ENCODE data around the gene CXXC1. TPM values are rescaled to one million over a fixed set of nuclear protein-coding genes. Genes with fewer than 3 reads are reported as not detected.

CXXC1 gene
- total RNA-seq, 1 donor from 2014 or later = 50.6 TPM

- TF ChIP-seq EZH2 (IDR thresholded peaks at IDR 0.05; ENCODE audit: insufficient read depth, low read length) (no peak), CTCF (IDR thresholded peaks at IDR 0.05; ENCODE audit: insufficient read depth, low read depth, low read length) (no peak)
- no peak overlapping the region for H2AFZ ChIP-seq (ENCODE audit: low read depth, low read length)
- H3K36me3 ChIP-seq (ENCODE audit: insufficient read depth, low read length) = no peaks in the 10 kb centered on the region
- no peak overlapping the region for H3K4me2 ChIP-seq (ENCODE audit: low read length)
- no peaks in the 10 kb centered on the region for H3K4me1 ChIP-seq (ENCODE audit: insufficient read depth, low read length)
- H3K4me3 ChIP-seq (ENCODE audit: insufficient read depth, low read depth, low read length) = no peak overlapping the region
- no peaks in the 10 kb centered on the region for H3K79me2 ChIP-seq (ENCODE audit: insufficient read depth, low read length)
- no peaks in the 10 kb centered on the region for H3K4me1 Mint-ChIP-seq (ENCODE audit: low read depth, unreplicated experiment)
- H3K9me3 ChIP-seq (ENCODE audit: insufficient read depth, low read depth, low read length) = no peaks in the 10 kb centered on the region
- H4K20me1 ChIP-seq (ENCODE audit: insufficient read depth, low read length) = no peaks in the 10 kb centered on the region
- no peak overlapping the region for H3K27ac Mint-ChIP-seq (ENCODE audit: unreplicated experiment)
- peaks cover 30% of the 10 kb centered on the region for H3K27me3 Mint-ChIP-seq (ENCODE audit: low read depth, unreplicated experiment)
- no peaks in the 10 kb centered on the region for H3K9me3 Mint-ChIP-seq (ENCODE audit: unreplicated experiment)
- H3K9ac ChIP-seq (ENCODE audit: low read length) = no peak overlapping the region
- H3K4me3 Mint-ChIP-seq (ENCODE audit: unreplicated experiment) = no peak overlapping the region
- no peaks in the 10 kb centered on the region for H3K36me3 Mint-ChIP-seq (ENCODE audit: low read depth, unreplicated experiment)
- H3K27ac ChIP-seq (ENCODE audit: low read depth, low read length) = no peak overlapping the region
- FAIRE-seq = no peak
- peaks cover 26% of the 10 kb centered on the region for H3K27me3 ChIP-seq (ENCODE audit: insufficient read depth, low read length)
- DNase-seq (ENCODE audit: low read depth) = no peak
These were observed 12.3 kb upstream of the CXXC1 start for GRCh38 chr18:50299626-50300388.

- no peak for DNase-seq (ENCODE audit: low read depth)
- Histone ChIP-seq H3K36me3 (ENCODE audit: insufficient read depth, low read length) (no peaks in the 10 kb centered on the region), H3K9ac (ENCODE audit: low read length) (no peak overlapping the region), H2AFZ (ENCODE audit: low read depth, low read length) (peak overlapping the region; percentile 93), H4K20me1 (ENCODE audit: insufficient read depth, low read length) (no peaks in the 10 kb centered on the region), H3K4me1 (ENCODE audit: insufficient read depth, low read length) (no peaks in the 10 kb centered on the region), H3K9me3 (ENCODE audit: insufficient read depth, low read depth, low read length) (no peaks in the 10 kb centered on the region), H3K27ac (ENCODE audit: low read depth, low read length) (no peak overlapping the region), H3K79me2 (ENCODE audit: insufficient read depth, low read length) (no peaks in the 10 kb centered on the region), H3K4me3 (ENCODE audit: insufficient read depth, low read depth, low read length) (peak overlapping the region; percentile 70), H3K4me2 (ENCODE audit: low read length) (peak overlapping the region; percentile 97), H3K27me3 (ENCODE audit: insufficient read depth, low read length) (peaks cover 26% of the 10 kb centered on the region)
- TF ChIP-seq EZH2 (IDR thresholded peaks at IDR 0.05; ENCODE audit: insufficient read depth, low read length) = no peak
- TF ChIP-seq CTCF (IDR thresholded peaks at IDR 0.05; ENCODE audit: insufficient read depth, low read depth, low read length) = no peak
- no peak overlapping the region for H3K27ac Mint-ChIP-seq (ENCODE audit: unreplicated experiment)
- peak overlapping the region; percentile 80 for H3K4me3 Mint-ChIP-seq (ENCODE audit: unreplicated experiment)
- peaks cover 30% of the 10 kb centered on the region for H3K27me3 Mint-ChIP-seq (ENCODE audit: low read depth, unreplicated experiment)
- no peak for FAIRE-seq
- H3K36me3 Mint-ChIP-seq (ENCODE audit: low read depth, unreplicated experiment) = no peaks in the 10 kb centered on the region
- peaks cover 2% of the 10 kb centered on the region for H3K9me3 Mint-ChIP-seq (ENCODE audit: unreplicated experiment)
- H3K4me1 Mint-ChIP-seq (ENCODE audit: low read depth, unreplicated experiment) = no peaks in the 10 kb centered on the region
These were observed 11.2 kb upstream of the CXXC1 start for GRCh38 chr18:50298443-50299284.

Data from astrocyte (in vitro differentiated cells and primary cell).